ENCODE data around the gene TDRD15. TPM values are rescaled to one million over a fixed set of nuclear protein-coding genes. Genes with fewer than 3 reads are reported as not detected.

Gene TDRD15
- not detected in 2 replicates for total RNA-seq (2021)
- long read RNA-seq: 0 reads

- Mint-ChIP-seq H3K4me3 (no peak within 1 kb of the TSS), H3K9me3 (no peaks in the 10 kb centered on the region), H3K4me1 (no peaks in the 10 kb centered on the region), H3K27ac (no peak within 1 kb of the TSS), H3K27me3 (ENCODE audit: low read depth) (no peaks in the 10 kb centered on the region), H3K36me3 (ENCODE audit: insufficient read depth in 1 of 3, low read depth in 3 of 3) (no peaks in the 10 kb centered on the region)
- Histone ChIP-seq H4K20me1 (ENCODE audit: control insufficient read depth, insufficient read depth, insufficient read length) (no peaks in the 10 kb centered on the region), H3K4me2 (ENCODE audit: insufficient read depth, insufficient read length, low read length) (no peak within 1 kb of the TSS), H3K56ac (ENCODE audit: insufficient read length, low read depth, low read length) (no peak within 1 kb of the TSS), H3K27ac (ENCODE audit: insufficient read length, low read depth, low read length) (no peak within 1 kb of the TSS), H3K27me3 (ENCODE audit: insufficient read depth, low read length) (no peaks in the 10 kb centered on the region), H3K18ac (ENCODE audit: insufficient read length, low read depth, low read length) (no peak within 1 kb of the TSS), H2AFZ (ENCODE audit: low read length) (no peak within 1 kb of the TSS), H3K4ac (ENCODE audit: low read depth, low read length) (no peak within 1 kb of the TSS), H3K23me2 (ENCODE audit: insufficient read length, low read depth, low read length, poor library complexity, severe bottlenecking) (no peaks in the 10 kb centered on the region), H3K4me1 (ENCODE audit: insufficient read depth, low read length) (no peaks in the 10 kb centered on the region), H2BK12ac (ENCODE audit: insufficient read length, low read depth, low read length) (no peak within 1 kb of the TSS), H3K79me1 (ENCODE audit: insufficient read depth, low read depth, low read length, poor library complexity, severe bottlenecking) (no peaks in the 10 kb centered on the region), H3T11ph (ENCODE audit: low read length) (no peak within 1 kb of the TSS), H2BK15ac (ENCODE audit: low read depth, low read length) (no peak within 1 kb of the TSS), H4K8ac (replicated peaks; ENCODE audit: insufficient read length, low read depth, low read length) (no peak within 1 kb of the TSS), H3K79me2 (ENCODE audit: insufficient read depth, low read length) (no peaks in the 10 kb centered on the region; the same call in 1 of the 2 replicates), H2BK5ac (ENCODE audit: insufficient read length, low read length) (no peak within 1 kb of the TSS), H2AK5ac (ENCODE audit: insufficient read length, low read length) (no peak within 1 kb of the TSS), H3K23ac (ENCODE audit: insufficient read length, low read depth, low read length) (no peak within 1 kb of the TSS), H3K9me3 (ENCODE audit: control insufficient read depth, low read depth, low read length) (no peaks in the 10 kb centered on the region), H2BK120ac (ENCODE audit: low read depth, low read length, poor library complexity, severe bottlenecking) (no peak within 1 kb of the TSS), H4K5ac (ENCODE audit: insufficient read length, low read depth, low read length) (no peak within 1 kb of the TSS), H3K14ac (ENCODE audit: insufficient read depth, low read length) (no peak within 1 kb of the TSS), H4K91ac (ENCODE audit: insufficient read length, low read depth, low read length) (no peak within 1 kb of the TSS), H3K9ac (ENCODE audit: extremely low read depth, insufficient read length, low read length) (no peak within 1 kb of the TSS), H2BK20ac (ENCODE audit: low read depth, low read length, poor library complexity, severe bottlenecking) (no peak within 1 kb of the TSS)
- TF ChIP-seq CTCF (conservative IDR thresholded peaks at IDR 0.05): no peak
- DNase-seq: no peak
- WGBS (ENCODE audit: extremely low coverage, insufficient read length, low lambda C conversion rate): no CpG with 5 or more reads among the region's 27 CpGs
Observed at GRCh38 chr2:21123473-21124393, at the start of gene TDRD15. TDRD15 (plus strand) TSS chr2:21123968; CDS start chr2:21137468, 13,500 bp downstream.
